AG09319 (cell line): ENCODE measurements around the gene P2RX4.

Source experiments
- DNase-seq: peaks from one replicate; pipeline ENCODE4 v3.0.0-alpha.2; 2010; ENCODE audit warnings: low read depth; ENCODE audit errors: extremely low read depth
- TF ChIP-seq, protein P1 (sequence below): IDR thresholded peaks from 2 replicates; pipeline ENCODE4 v1.5.1; 2011; ENCODE audit warnings: low read depth, mild to moderate bottlenecking, inconsistent platforms, low read length, moderate library complexity

Gene P2RX4

GRCh38 chr12:121232977-121233627 is 23.2 kb downstream of the P2RX4 start:
- DNase-seq = no peak
- TF ChIP-seq, protein P1, sequence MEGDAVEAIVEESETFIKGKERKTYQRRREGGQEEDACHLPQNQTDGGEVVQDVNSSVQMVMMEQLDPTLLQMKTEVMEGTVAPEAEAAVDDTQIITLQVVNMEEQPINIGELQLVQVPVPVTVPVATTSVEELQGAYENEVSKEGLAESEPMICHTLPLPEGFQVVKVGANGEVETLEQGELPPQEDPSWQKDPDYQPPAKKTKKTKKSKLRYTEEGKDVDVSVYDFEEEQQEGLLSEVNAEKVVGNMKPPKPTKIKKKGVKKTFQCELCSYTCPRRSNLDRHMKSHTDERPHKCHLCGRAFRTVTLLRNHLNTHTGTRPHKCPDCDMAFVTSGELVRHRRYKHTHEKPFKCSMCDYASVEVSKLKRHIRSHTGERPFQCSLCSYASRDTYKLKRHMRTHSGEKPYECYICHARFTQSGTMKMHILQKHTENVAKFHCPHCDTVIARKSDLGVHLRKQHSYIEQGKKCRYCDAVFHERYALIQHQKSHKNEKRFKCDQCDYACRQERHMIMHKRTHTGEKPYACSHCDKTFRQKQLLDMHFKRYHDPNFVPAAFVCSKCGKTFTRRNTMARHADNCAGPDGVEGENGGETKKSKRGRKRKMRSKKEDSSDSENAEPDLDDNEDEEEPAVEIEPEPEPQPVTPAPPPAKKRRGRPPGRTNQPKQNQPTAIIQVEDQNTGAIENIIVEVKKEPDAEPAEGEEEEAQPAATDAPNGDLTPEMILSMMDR = no peak

- no peak for DNase-seq
- TF ChIP-seq, protein P1 = no peak
Measured at GRCh38 chr12:121233628-121234020, 23.7 kb downstream of the P2RX4 start.

- TF ChIP-seq, protein P1 = no peak
- no peak for DNase-seq
Measured at GRCh38 chr12:121236776-121237175, 26.8 kb downstream of the P2RX4 start.

- DNase-seq = no peak
- TF ChIP-seq, protein P1 = no peak
Measured at GRCh38 chr12:121237415-121237814, 27.5 kb downstream of the P2RX4 start.

DNA sequence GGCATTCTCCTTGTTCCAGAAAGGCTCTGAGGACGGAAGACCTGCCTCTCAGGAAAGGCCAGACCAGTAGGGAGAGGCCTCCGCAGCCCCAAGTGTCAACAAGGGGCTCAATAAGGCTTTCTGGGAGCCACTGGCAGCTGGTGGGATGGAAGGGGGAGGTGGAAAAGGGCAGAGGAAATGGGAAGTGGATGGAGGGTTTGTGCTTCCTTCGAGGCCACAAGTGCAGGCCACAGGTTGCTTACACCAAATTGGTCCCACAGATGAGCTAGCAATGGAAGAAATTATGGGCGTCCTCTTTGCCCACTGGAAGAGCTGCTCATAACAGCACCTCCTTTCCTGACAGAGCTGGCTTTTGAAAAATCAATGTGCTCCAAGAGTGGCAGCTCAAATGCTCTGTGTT is 28.2 kb downstream of the P2RX4 start:
- TF ChIP-seq, protein P1 = no peak
- no peak for DNase-seq

GRCh38 chr12:121238604-121239350 is 28.8 kb downstream of the P2RX4 start:
- TF ChIP-seq, protein P1 = no peak
- no peak for DNase-seq

DNA sequence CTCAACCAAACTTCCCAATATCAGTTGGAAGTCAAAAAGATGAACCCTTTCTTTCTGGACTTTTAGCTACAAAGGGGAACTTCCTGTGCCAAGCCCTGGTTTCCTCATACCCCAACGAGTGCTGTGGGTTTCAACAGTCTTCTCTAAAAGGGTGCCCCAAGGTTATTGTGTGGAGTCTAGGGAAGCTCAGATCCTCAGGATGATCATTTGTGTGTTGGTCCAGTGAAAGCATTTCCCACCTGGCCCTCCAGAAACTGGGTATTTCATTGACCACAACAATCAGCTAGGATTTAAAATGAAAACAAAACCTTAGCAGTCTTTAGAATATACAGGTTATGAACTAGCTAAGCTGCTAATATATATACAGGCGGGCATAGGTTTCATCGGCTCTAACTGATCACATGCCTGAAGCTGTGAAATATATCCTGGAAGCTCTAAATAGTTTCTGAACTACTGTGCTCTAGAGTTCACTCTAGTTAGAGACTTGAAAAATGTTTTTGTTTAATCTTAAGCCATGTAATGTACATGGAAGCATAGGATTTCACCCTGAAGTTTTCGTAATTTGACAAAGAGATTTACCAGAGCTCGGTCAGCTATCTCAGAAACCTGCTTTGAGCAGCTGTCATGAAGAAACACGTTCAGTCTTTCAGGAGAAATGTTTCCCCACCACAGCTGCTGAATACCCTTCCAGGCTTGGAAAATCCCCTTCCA is 29.6 kb downstream of the P2RX4 start:
- TF ChIP-seq, protein P1 = no peak
- DNase-seq = no peak
